ENCODE results near the gene ILKAP.
"Not testable (repeated sequence)": the region's sequence is repeated elsewhere in the genome, so short reads cannot be mapped to it uniquely, and the experiment has no call there.

DNA sequence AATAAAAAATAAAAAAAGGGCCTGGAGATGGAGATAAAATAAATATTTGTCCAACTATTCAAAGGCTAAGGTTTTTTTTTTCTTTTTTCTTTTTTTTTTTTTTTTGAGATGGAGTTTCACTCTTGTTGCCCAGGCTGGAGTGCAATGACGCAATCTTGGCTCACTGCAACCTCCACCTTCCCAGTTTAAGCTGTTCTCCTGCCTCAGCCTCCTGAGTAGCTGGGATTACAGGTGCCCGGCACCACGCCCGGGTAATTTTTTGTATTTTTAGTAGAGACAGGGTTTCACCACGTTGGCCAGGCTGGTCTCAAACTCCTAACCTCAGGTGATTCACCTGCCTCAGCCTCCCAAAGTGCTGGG is 32.4 kb downstream of the ILKAP start:
- TF ChIP-seq CEBPB (IDR thresholded peaks at IDR 0.05; ENCODE audit: low read depth, low read length) = peak; percentile 62
- TF ChIP-seq, protein P1, sequence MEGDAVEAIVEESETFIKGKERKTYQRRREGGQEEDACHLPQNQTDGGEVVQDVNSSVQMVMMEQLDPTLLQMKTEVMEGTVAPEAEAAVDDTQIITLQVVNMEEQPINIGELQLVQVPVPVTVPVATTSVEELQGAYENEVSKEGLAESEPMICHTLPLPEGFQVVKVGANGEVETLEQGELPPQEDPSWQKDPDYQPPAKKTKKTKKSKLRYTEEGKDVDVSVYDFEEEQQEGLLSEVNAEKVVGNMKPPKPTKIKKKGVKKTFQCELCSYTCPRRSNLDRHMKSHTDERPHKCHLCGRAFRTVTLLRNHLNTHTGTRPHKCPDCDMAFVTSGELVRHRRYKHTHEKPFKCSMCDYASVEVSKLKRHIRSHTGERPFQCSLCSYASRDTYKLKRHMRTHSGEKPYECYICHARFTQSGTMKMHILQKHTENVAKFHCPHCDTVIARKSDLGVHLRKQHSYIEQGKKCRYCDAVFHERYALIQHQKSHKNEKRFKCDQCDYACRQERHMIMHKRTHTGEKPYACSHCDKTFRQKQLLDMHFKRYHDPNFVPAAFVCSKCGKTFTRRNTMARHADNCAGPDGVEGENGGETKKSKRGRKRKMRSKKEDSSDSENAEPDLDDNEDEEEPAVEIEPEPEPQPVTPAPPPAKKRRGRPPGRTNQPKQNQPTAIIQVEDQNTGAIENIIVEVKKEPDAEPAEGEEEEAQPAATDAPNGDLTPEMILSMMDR (conservative IDR thresholded peaks at IDR 0.05; ENCODE audit: low read depth, low read length) = not testable (repeated sequence)
- TF ChIP-seq BHLHE40 (IDR thresholded peaks at IDR 0.05; ENCODE audit: low read depth, low read length); POLR2A (IDR thresholded peaks at IDR 0.05; ENCODE audit: low read depth, low read length); CHD1 (IDR thresholded peaks at IDR 0.05; ENCODE audit: low read depth, low read length); MXI1 (IDR thresholded peaks at IDR 0.05; ENCODE audit: borderline replicate concordance, low read depth, low read length); RAD21 (IDR thresholded peaks at IDR 0.05; ENCODE audit: low read length); SMC3 (IDR thresholded peaks at IDR 0.05; ENCODE audit: low read depth, low read length); RCOR1 (IDR thresholded peaks at IDR 0.05; ENCODE audit: insufficient replicate concordance, low read length); MAZ (IDR thresholded peaks at IDR 0.05; ENCODE audit: borderline replicate concordance, low read depth, low read length); RFX5 (IDR thresholded peaks at IDR 0.05; ENCODE audit: low read depth, low read length); FOS (IDR thresholded peaks at IDR 0.05; ENCODE audit: low read depth, low read length): not testable (repeated sequence)
- TF ChIP-seq, protein P2, sequence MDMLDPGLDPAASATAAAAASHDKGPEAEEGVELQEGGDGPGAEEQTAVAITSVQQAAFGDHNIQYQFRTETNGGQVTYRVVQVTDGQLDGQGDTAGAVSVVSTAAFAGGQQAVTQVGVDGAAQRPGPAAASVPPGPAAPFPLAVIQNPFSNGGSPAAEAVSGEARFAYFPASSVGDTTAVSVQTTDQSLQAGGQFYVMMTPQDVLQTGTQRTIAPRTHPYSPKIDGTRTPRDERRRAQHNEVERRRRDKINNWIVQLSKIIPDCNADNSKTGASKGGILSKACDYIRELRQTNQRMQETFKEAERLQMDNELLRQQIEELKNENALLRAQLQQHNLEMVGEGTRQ (IDR thresholded peaks at IDR 0.05; ENCODE audit: low read depth, low read length) = not testable (repeated sequence)
- TF ChIP-seq, protein P3, sequence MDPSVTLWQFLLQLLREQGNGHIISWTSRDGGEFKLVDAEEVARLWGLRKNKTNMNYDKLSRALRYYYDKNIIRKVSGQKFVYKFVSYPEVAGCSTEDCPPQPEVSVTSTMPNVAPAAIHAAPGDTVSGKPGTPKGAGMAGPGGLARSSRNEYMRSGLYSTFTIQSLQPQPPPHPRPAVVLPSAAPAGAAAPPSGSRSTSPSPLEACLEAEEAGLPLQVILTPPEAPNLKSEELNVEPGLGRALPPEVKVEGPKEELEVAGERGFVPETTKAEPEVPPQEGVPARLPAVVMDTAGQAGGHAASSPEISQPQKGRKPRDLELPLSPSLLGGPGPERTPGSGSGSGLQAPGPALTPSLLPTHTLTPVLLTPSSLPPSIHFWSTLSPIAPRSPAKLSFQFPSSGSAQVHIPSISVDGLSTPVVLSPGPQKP (IDR thresholded peaks at IDR 0.05; ENCODE audit: borderline replicate concordance, low read depth, low read length) = not testable (repeated sequence)
